ENCODE results near the gene CNKSR2. TPM values are rescaled to one million over a fixed set of nuclear protein-coding genes. Genes with fewer than 3 reads are reported as not detected.

The CNKSR2 gene
- total RNA-seq, 1 experiment from 2014 or later, result 52.9 TPM

GRCh38 chrX:21656587-21657317 is 282.5 kb downstream of the CNKSR2 start:
- DNase-seq, result no peak
- WGBS (ENCODE audit: extremely low coverage, insufficient read length, low lambda C conversion rate), result no CpG with 5 or more reads among the region's 61 CpGs

More at GRCh38 chrX:21656587-21657317, 282.5 kb downstream of the CNKSR2 start:
- Histone ChIP-seq H4K20me1 (ENCODE audit: control insufficient read depth, insufficient read depth, insufficient read length) (no peaks in the 10 kb centered on the region), H3K27me3 (ENCODE audit: insufficient read depth, low read length) (no peaks in the 10 kb centered on the region), H4K5ac (ENCODE audit: insufficient read length, low read depth, low read length) (no peak overlapping the region), H3K79me1 (ENCODE audit: insufficient read depth, low read depth, low read length, poor library complexity, severe bottlenecking) (no peaks in the 10 kb centered on the region), H3K56ac (ENCODE audit: insufficient read length, low read depth, low read length) (no peak overlapping the region), H3K18ac (ENCODE audit: insufficient read length, low read depth, low read length) (no peak overlapping the region), H4K8ac (replicated peaks; ENCODE audit: insufficient read length, low read depth, low read length) (no peak overlapping the region), H3K23ac (ENCODE audit: insufficient read length, low read depth, low read length) (no peak overlapping the region), H3K27ac (ENCODE audit: insufficient read length, low read depth, low read length) (no peak overlapping the region), H3K23me2 (ENCODE audit: insufficient read length, low read depth, low read length, poor library complexity, severe bottlenecking) (no peaks in the 10 kb centered on the region), H3K4me2 (ENCODE audit: insufficient read depth, insufficient read length, low read length) (no peak overlapping the region), H3T11ph (ENCODE audit: low read length) (no peak overlapping the region), H3K79me2 (ENCODE audit: insufficient read depth, low read length) (no peaks in the 10 kb centered on the region), H4K91ac (ENCODE audit: insufficient read length, low read depth, low read length) (no peak overlapping the region), H2BK12ac (ENCODE audit: insufficient read length, low read depth, low read length) (no peak overlapping the region), H2BK5ac (ENCODE audit: insufficient read length, low read length) (no peak overlapping the region), H2BK15ac (ENCODE audit: low read depth, low read length) (no peak overlapping the region), H2BK120ac (ENCODE audit: low read depth, low read length, poor library complexity, severe bottlenecking) (no peak overlapping the region), H3K9me3 (ENCODE audit: control insufficient read depth, low read depth, low read length) (peaks cover 5% of the 10 kb centered on the region), H2AK5ac (ENCODE audit: insufficient read length, low read length) (no peak overlapping the region), H3K9ac (ENCODE audit: extremely low read depth, insufficient read length, low read length) (no peak overlapping the region), H3K4me1 (ENCODE audit: insufficient read depth, low read length) (no peaks in the 10 kb centered on the region), H2AFZ (ENCODE audit: low read length) (no peak overlapping the region), H3K4ac (ENCODE audit: low read depth, low read length) (no peak overlapping the region), H2BK20ac (ENCODE audit: low read depth, low read length, poor library complexity, severe bottlenecking) (no peak overlapping the region), H3K14ac (ENCODE audit: insufficient read depth, low read length) (no peak overlapping the region)
- no peaks in the 10 kb centered on the region for H3K27me3 Mint-ChIP-seq (ENCODE audit: low read depth)
- no peak overlapping the region for H3K4me3 Mint-ChIP-seq
- peaks cover 0 to 3% of the 10 kb centered on the region in 2 experiments; a peak in 1 of 4 replicates for H3K4me1 Mint-ChIP-seq
- TF ChIP-seq, protein P1, sequence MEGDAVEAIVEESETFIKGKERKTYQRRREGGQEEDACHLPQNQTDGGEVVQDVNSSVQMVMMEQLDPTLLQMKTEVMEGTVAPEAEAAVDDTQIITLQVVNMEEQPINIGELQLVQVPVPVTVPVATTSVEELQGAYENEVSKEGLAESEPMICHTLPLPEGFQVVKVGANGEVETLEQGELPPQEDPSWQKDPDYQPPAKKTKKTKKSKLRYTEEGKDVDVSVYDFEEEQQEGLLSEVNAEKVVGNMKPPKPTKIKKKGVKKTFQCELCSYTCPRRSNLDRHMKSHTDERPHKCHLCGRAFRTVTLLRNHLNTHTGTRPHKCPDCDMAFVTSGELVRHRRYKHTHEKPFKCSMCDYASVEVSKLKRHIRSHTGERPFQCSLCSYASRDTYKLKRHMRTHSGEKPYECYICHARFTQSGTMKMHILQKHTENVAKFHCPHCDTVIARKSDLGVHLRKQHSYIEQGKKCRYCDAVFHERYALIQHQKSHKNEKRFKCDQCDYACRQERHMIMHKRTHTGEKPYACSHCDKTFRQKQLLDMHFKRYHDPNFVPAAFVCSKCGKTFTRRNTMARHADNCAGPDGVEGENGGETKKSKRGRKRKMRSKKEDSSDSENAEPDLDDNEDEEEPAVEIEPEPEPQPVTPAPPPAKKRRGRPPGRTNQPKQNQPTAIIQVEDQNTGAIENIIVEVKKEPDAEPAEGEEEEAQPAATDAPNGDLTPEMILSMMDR (conservative IDR thresholded peaks at IDR 0.05), result no peak
- peaks cover 0 to 12% (median 5%) of the 10 kb centered on the region in 3 experiments; a peak in 3 of 7 replicates for H3K36me3 Mint-ChIP-seq (ENCODE audit: insufficient read depth in 1 of 3, low read depth in 3 of 3)
- peaks cover 3 to 18% of the 10 kb centered on the region in 2 experiments; a peak in 4 of 5 replicates for H3K9me3 Mint-ChIP-seq
- no peak overlapping the region for H3K27ac Mint-ChIP-seq
